OCI-LY1 (cell line): Measurements from ENCODE around the gene CCDC85C.

ENCODE experiments used
- H2AFZ ChIP-seq: fragments of 200-600 bp; sonication (generic), shearing (Covaris generic); 2 replicates; pipeline ENCODE4 v1.6.0; 2014; ENCODE audit warnings: antibody characterized with exemption, mild to moderate bottlenecking, low read length
- H3F3A ChIP-seq: fragments of 200-600 bp; sonication (generic), shearing (Covaris generic); 2 replicates; pipeline ENCODE4 v1.6.0; 2014; ENCODE audit warnings: mild to moderate bottlenecking, antibody characterized with exemption, low read length, moderate library complexity; ENCODE audit not compliant: insufficient read depth
- H3K27ac ChIP-seq: fragments of 200-600 bp; sonication (generic); 2 replicates; pipeline ENCODE4 v1.5.1; 2014; ENCODE audit warnings: low read length, mixed run types, mild to moderate bottlenecking, low read depth; ENCODE audit not compliant: poor library complexity, severe bottlenecking
- H3K27me3 ChIP-seq: fragments of 200-600 bp; sonication (generic); 2 replicates; pipeline ENCODE4 v1.6.0; 2014; ENCODE audit warnings: antibody characterized with exemption, mild to moderate bottlenecking, low read length, moderate library complexity; ENCODE audit not compliant: insufficient read depth
- H3K36me3 ChIP-seq: fragments of 200-600 bp; sonication (generic); 2 replicates; pipeline ENCODE4 v1.6.1; 2014; ENCODE audit warnings: mild to moderate bottlenecking, antibody characterized with exemption, low read length, moderate library complexity, mixed read lengths; ENCODE audit not compliant: insufficient read depth
- H3K4me1 ChIP-seq: fragments of 200-600 bp; sonication (generic); 2 replicates; pipeline ENCODE4 v1.5.1; 2014; ENCODE audit warnings: mild to moderate bottlenecking, low read length, moderate library complexity; ENCODE audit not compliant: insufficient read depth, severe bottlenecking
- H3K4me2 ChIP-seq: fragments of 200-600 bp; sonication (generic), shearing (Covaris generic); 2 replicates; pipeline ENCODE4 v1.6.1; 2014; ENCODE audit warnings: low read length
- H3K4me3 ChIP-seq: fragments of 200-600 bp; sonication (generic); 2 replicates; pipeline ENCODE4 v1.5.1; 2014; ENCODE audit warnings: low read length, low read depth, mild to moderate bottlenecking, mixed read lengths; ENCODE audit not compliant: poor library complexity, severe bottlenecking
- H3K79me2 ChIP-seq: fragments of 200-600 bp; shearing (Covaris generic); 2 replicates; pipeline ENCODE4 v1.6.1; 2016; ENCODE audit warnings: mixed run types, low read length, mixed read lengths; ENCODE audit not compliant: insufficient read depth
- H3K9ac ChIP-seq: fragments of 200-600 bp; sonication (generic), shearing (Covaris generic); 2 replicates; pipeline ENCODE4 v1.6.1; 2014; ENCODE audit warnings: mild to moderate bottlenecking, low read length, mixed read lengths
- H3K9me2 ChIP-seq: fragments of 200-600 bp; sonication (generic), shearing (Covaris generic); 2 replicates; pipeline ENCODE4 v1.6.1; 2014; ENCODE audit warnings: low read depth, mild to moderate bottlenecking, low read length, mixed read lengths
- H3K9me3 ChIP-seq: fragments of 200-600 bp; shearing (Covaris generic); 2 replicates; pipeline ENCODE4 v1.6.1; 2014; ENCODE audit warnings: low read length, mixed read lengths
- H4K20me1 ChIP-seq: fragments of 200-600 bp; sonication (generic), shearing (Covaris generic); 2 replicates; pipeline ENCODE4 v1.6.0; 2016; ENCODE audit warnings: mild to moderate bottlenecking, low read length; ENCODE audit not compliant: insufficient read depth
- EZH2 ChIP-seq: fragments of 200-600 bp; sonication (generic), shearing (Covaris generic); IDR thresholded peaks from 2 replicates; pipeline ENCODE4 v1.8.0; 2017; ENCODE audit warnings: borderline replicate concordance, mixed run types, mild to moderate bottlenecking, antibody characterized with exemption, low read length, moderate library complexity, mixed read lengths
- TF ChIP-seq, protein P1 (sequence below): fragments of 200-600 bp; sonication (generic), shearing (Covaris generic); IDR thresholded peaks from 2 replicates; pipeline ENCODE4 v1.5.1; 2017; ENCODE audit warnings: mild to moderate bottlenecking, antibody characterized with exemption, low read length, moderate library complexity, mixed read lengths

The CCDC85C gene

GRCh38 chr14:99560403-99560802 lies 43.6 kb downstream of the CCDC85C start:
- TF ChIP-seq, protein P1, sequence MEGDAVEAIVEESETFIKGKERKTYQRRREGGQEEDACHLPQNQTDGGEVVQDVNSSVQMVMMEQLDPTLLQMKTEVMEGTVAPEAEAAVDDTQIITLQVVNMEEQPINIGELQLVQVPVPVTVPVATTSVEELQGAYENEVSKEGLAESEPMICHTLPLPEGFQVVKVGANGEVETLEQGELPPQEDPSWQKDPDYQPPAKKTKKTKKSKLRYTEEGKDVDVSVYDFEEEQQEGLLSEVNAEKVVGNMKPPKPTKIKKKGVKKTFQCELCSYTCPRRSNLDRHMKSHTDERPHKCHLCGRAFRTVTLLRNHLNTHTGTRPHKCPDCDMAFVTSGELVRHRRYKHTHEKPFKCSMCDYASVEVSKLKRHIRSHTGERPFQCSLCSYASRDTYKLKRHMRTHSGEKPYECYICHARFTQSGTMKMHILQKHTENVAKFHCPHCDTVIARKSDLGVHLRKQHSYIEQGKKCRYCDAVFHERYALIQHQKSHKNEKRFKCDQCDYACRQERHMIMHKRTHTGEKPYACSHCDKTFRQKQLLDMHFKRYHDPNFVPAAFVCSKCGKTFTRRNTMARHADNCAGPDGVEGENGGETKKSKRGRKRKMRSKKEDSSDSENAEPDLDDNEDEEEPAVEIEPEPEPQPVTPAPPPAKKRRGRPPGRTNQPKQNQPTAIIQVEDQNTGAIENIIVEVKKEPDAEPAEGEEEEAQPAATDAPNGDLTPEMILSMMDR: no peak
- no peak for TF ChIP-seq EZH2
- Histone ChIP-seq H2AFZ (no peak overlapping the region), H3K4me3 (no peak overlapping the region), H3K9ac (no peak overlapping the region), H3F3A (no peaks in the 10 kb centered on the region), H3K79me2 (no peaks in the 10 kb centered on the region), H3K27ac (no peak overlapping the region), H3K27me3 (0 out of 2 replicates have a peak, but pooled peaks cover 7% of the 10 kb centered on the region), H3K4me1 (no peaks in the 10 kb centered on the region), H3K4me2 (no peak overlapping the region), H4K20me1 (no peaks in the 10 kb centered on the region), H3K9me2 (no peaks in the 10 kb centered on the region), H3K9me3 (no peaks in the 10 kb centered on the region), H3K36me3 (no peaks in the 10 kb centered on the region)

GRCh38 chr14:99559286-99559990 lies 44.6 kb downstream of the CCDC85C start:
- Histone ChIP-seq H3K4me3 (no peak overlapping the region), H4K20me1 (no peaks in the 10 kb centered on the region), H3K9me3 (no peaks in the 10 kb centered on the region), H3K27me3 (0 out of 2 replicates have a peak, but pooled peaks cover 7% of the 10 kb centered on the region), H3K79me2 (no peaks in the 10 kb centered on the region), H3K36me3 (no peaks in the 10 kb centered on the region), H3F3A (no peaks in the 10 kb centered on the region), H3K27ac (no peak overlapping the region), H3K4me1 (no peaks in the 10 kb centered on the region), H3K9ac (no peak overlapping the region), H3K4me2 (no peak overlapping the region), H3K9me2 (no peaks in the 10 kb centered on the region), H2AFZ (no peak overlapping the region)
- no peak for TF ChIP-seq EZH2
- TF ChIP-seq, protein P1: no peak

GRCh38 chr14:99556134-99556791 lies 47.7 kb downstream of the CCDC85C start:
- no peaks in the 10 kb centered on the region for H3K36me3 ChIP-seq
- no peaks in the 10 kb centered on the region for H3K9me3 ChIP-seq
- H2AFZ ChIP-seq: no peak overlapping the region
- no peaks in the 10 kb centered on the region for H3K9me2 ChIP-seq
- no peak overlapping the region for H3K27ac ChIP-seq
- TF ChIP-seq, protein P1: no peak
- TF ChIP-seq EZH2: no peak
- H3K79me2 ChIP-seq: no peaks in the 10 kb centered on the region
- no peaks in the 10 kb centered on the region for H3F3A ChIP-seq
- no peak overlapping the region for H3K4me3 ChIP-seq
- 0 out of 2 replicates have a peak, but pooled peaks cover 7% of the 10 kb centered on the region for H3K27me3 ChIP-seq
- no peaks in the 10 kb centered on the region for H3K4me1 ChIP-seq
- no peak overlapping the region for H3K4me2 ChIP-seq
- H4K20me1 ChIP-seq: no peaks in the 10 kb centered on the region
- no peak overlapping the region for H3K9ac ChIP-seq
